GM19468 (cell line): ENCODE results near the gene CALCR.
"Not testable (repeated sequence)": the region's sequence is repeated elsewhere in the genome, so short reads cannot be mapped to it uniquely, and the experiment has no call there.

Source experiments
- ATAC-seq: cut with Tn5 transposase; IDR thresholded peaks from one replicate; pipeline ENCODE4 v1.9.1; 2021; ENCODE audit warnings: mild to moderate bottlenecking, moderate library complexity, moderate number of reproducible peaks; ENCODE audit not compliant: unreplicated experiment; ENCODE audit errors: extremely low read depth

The CALCR gene

GRCh38 chr7:93574646-93575554, at the start of gene CALCR:
Gene CALCR (minus strand): TSS chr7:93574724. CDS start chr7:93486981, 87,743 bp downstream.
- ATAC-seq, result no peak

DNA sequence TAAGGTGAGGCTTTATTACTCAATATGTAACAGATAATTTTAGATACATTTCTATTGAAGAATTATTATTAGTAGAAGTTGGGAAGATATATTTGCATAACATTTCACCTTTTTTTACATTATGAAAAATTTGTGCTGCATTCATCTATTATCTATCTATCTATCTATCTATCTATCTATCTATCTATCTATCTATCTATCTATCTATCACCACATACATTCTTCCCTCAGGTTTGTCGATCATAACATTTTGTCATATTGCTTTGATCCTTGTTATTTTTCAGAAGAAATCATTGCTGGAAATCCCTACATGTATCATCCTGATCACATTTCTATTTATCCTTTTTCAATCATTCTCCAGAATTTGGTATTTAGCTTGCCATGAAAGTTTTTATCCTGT, 49.3 kb upstream of the CALCR start:
- ATAC-seq, result no peak

DNA sequence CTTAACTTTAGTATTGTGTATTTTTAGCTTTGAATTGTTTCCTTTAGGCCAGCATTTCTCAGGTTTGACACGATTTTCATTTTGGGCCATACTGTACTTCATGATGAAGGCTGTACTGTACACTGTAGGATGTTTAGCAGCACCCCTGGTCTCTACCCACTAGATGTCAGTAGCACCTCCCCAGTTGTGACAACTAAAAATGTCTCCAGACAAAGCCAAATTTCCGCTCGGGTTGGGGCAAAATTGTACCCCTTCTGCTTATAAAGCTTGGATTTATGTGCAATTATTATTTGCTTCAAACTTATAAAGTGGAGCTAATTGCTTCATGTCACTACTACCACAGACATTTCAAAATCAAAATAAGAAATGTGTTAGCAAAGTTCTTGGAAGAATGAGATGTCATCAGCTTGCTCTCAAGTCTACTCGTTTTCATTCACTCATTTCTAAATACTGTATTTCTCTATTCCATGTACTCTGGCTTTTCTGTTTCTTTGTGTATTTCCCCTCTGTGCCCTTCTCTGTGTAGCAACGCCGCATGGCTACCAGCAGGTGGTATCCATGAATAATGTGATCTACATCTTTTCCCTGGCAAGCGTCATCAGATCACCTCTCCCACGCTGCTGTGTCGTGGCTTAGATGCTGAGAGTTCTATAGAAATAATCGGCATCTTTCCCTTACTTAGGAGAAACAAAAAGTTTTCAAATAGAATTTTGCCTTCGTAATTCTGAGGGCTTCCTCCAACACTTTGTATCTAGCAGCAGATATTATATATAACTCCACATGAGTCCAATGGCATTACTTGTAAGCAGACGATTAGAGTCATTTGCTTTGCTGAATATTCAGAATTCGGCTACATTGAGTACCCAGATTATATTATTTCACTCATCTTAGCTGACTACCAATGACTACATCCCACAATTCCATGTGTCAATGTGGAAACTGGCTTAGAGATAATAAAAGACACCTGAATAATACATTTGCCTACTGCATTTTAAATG, 47.8 kb upstream of the CALCR start:
- no peak for ATAC-seq

- ATAC-seq, result no peak
Observed at GRCh38 chr7:93620864-93621263, 46.3 kb upstream of the CALCR start.

DNA sequence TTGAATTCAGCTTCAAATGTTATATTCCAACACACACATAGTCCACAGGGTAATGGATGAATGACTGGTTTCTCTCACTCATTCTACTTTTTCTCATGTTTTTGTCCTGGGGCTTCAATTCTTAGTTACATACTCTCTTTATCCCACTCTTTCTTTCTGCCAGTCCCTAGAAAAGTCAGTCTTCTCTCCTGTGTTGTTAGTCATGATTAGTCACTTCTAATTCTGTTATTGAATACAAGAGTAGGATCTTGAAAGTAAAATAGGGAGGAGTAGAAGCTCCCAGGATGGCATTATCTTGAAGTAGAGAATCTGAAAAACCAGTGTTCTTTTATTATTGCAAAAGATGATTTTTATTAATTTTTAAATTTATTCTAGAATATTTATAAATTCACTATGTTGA, 45.5 kb upstream of the CALCR start:
- ATAC-seq, result no peak

GRCh38 chr7:93601363-93601762, 26.8 kb upstream of the CALCR start:
- ATAC-seq, result no peak

DNA sequence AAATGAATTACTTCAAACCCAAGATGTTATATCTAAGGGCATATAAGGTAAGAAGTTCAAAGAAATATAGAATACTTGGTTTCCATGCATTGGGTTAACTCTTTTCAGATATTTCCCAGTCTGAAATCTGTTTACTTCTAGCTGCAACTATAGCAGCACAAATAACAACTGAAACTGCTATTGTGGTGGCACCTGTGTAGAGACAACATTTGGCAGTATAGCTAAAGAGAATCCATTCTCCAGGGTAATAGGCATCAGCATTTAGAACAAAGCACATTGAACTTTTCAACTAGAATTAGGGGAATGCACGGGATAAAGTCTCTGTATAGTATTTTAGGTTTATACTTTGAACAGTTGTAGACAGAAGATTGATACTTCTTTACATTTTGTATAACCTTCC, 19.7 kb upstream of the CALCR start:
- ATAC-seq, result no peak

DNA sequence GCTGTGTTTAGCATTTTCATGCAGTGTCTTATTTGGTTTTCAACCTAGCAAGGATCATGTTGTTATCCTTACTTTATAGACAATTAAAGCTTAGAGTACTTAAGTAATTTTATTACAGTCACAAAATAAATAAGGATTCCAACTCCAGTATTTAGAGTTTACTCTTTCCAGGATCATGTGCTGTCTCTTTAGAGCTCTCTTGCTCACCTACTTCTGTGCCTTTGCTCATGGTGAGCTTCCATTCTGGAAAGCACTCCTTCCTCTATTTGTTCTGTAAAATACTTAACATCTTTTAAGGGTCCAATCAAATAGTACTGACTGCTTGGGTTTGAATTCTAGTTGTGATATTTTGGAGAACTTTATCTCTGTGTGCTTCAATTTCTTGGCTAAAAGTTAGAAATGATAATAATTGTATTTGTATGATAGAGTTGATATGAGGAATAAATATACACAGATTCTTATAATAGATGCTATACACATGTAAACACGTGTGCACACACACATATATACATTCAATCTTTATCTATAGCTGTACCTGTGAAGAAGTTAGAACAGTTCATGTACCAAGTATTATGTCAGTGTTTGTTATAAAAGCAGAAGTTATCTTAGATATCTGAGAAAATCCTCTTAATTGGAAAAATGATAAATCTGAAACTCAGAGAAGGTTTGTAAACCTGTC, 18.2 kb upstream of the CALCR start:
- no peak for ATAC-seq

DNA sequence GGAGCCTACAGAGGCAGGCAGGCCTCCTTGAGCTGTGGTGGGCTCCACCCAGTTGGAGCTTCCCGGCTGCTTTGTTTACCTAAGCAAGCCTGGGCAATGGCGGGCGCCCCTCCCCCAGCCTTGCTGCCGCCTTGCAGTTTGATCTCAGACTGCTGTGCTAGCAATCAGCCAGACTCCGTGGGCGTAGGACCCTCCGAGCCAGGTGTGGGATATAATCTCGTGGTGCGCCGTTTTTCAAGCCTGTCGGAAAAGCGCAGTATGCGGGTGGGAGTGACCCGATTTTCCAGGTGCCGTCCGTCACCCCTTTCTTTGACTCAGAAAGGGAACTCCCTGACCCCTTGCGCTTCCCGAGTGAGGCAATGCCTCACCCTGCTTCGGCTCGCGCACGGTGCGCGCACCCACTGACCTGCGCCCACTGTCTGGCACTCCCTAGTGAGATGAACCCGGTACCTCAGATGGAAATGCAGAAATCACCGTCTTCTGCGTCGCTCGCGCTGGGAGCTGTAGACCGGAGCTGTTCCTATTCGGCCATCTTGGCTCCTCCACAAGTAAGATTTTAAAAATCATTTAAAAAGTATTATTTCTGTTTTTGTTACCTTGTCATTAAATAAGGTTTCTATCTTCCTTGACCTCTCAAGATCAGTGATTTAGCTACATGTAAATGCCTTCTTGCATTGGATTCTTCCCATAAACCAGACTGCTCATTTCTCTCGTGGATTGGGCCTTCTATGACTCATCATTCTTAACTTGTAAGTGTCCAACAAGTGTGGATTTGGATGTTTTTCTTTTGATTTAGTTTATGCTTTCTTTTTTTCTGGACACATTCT, 16.9 kb upstream of the CALCR start:
- not testable (repeated sequence) for ATAC-seq

GRCh38 chr7:93586479-93586865, 11.9 kb upstream of the CALCR start:
- ATAC-seq, result not testable (repeated sequence)

DNA sequence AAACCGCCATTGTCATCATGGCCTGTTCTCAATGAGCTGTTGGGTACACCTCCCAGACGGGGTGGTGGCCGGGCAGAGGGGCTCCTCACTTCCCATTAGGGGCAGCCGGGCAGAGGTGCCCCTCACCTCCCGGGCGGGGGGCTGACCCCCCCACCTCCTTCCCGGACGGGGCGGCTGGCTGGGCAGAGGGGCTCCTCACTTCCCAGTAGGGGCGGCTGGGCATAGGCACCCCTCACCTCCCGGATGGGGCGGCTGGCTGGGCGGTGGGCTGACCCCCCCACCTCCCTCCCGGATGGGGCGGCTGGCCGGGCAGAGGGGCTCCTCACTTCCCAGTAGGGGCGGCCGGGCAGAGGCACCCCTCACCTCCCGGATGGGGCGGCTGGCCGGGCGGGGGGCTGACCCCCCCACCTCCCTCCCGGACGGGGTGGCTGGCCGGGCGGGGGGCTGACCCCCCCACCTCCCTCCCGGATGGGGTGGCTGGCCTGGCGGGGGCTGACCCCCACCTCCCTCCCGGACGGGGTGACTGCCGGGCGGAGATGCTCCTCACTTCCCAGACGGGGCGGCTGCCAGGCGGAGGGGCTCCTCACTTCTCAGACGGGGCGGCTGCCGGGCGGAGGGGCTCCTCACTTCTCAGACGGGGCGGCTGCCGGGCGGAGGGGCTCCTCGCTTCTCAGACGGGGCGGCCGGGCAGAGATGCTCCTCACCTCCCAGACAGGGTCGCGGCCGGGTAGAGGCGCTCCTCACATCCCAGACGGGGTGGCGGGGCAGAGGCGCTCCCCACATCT, 11.4 kb upstream of the CALCR start:
- not testable (repeated sequence) for ATAC-seq

- ATAC-seq, result no peak
Observed at GRCh38 chr7:93579431-93579830, 4.9 kb upstream of the CALCR start.

DNA sequence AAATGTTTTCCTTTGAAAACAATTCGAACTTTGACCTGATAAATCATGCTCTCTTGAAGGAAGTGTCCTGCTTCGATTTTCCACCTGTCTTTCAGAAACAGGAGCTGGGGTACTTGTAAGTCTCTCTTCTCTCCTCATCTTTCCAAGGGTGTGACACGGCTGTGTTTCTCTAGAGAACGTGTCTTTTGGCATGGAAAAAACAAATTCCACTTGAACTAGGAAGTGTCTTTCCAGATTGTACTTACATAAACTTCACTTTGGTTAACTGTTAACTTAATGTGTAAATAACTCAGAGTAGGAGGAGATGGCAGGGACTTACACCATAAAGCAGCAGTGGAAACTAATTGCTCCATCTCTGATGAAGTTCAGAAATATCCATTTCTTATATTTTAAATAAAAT, 4.2 kb upstream of the CALCR start:
- no peak for ATAC-seq

GRCh38 chr7:93575555-93576399, 1.3 kb upstream of the CALCR start:
- ATAC-seq, result no peak

DNA sequence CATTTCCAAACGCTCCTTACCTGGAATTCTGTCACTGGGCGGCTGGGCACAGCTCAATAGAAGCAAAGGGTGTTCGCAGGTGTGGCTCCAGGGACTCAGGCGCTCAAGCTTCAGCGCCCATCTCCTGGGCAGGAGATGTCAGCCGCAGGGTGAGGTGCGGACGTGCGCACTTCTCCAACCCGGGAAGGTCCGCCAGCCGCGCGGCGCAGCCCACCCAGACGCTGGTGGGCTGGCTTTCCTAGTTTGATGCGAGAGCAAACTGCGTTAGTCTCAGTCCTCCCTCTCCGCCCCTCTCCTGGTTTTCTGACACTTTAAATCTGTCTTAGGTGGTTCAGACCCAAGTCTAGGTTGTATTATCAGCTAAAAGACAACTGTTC, 267 bp downstream of the CALCR start:
- ATAC-seq, result no peak

GRCh38 chr7:93569189-93569588, 5.3 kb downstream of the CALCR start:
- no peak for ATAC-seq

- no peak for ATAC-seq
Observed at GRCh38 chr7:93566876-93567275, 7.6 kb downstream of the CALCR start.

DNA sequence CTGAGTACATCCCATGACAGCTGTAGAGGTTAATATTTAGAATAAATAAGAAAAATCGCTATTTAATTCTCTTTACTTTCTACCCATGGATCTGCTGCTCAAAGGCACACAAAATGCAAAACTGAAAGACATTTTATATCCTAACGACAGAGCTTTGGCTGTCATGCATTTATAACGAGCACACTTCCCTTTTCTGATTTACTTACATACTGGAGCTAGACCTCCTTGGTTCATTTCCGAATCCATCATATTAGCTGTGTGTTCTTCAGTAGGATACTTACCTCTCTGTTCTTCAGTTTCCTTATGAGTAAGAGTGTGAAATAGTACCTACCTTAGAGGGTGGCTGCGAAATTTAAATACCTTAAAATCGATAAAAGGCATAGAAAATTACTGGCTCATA, 10.9 kb downstream of the CALCR start:
- ATAC-seq, result no peak
